GM18907 (cell line): ENCODE measurements around the gene SKI.
"Not testable (repeated sequence)": the region's sequence is repeated elsewhere in the genome, so short reads cannot be mapped to it uniquely, and the experiment has no call there.

Experiments used
- ATAC-seq: cut with Tn5 transposase; IDR thresholded peaks from one replicate; pipeline ENCODE4 v1.9.1; 2021; ENCODE audit warnings: mild to moderate bottlenecking, moderate library complexity; ENCODE audit not compliant: unreplicated experiment

The SKI gene

GRCh38 chr1:2257245-2257627, 29.1 kb downstream of the SKI start:
- no peak for ATAC-seq

GRCh38 chr1:2258122-2258681, 30.1 kb downstream of the SKI start:
- ATAC-seq = no peak

- ATAC-seq = no peak
These were observed 30.9 kb downstream of the SKI start for GRCh38 chr1:2258996-2259395.

DNA sequence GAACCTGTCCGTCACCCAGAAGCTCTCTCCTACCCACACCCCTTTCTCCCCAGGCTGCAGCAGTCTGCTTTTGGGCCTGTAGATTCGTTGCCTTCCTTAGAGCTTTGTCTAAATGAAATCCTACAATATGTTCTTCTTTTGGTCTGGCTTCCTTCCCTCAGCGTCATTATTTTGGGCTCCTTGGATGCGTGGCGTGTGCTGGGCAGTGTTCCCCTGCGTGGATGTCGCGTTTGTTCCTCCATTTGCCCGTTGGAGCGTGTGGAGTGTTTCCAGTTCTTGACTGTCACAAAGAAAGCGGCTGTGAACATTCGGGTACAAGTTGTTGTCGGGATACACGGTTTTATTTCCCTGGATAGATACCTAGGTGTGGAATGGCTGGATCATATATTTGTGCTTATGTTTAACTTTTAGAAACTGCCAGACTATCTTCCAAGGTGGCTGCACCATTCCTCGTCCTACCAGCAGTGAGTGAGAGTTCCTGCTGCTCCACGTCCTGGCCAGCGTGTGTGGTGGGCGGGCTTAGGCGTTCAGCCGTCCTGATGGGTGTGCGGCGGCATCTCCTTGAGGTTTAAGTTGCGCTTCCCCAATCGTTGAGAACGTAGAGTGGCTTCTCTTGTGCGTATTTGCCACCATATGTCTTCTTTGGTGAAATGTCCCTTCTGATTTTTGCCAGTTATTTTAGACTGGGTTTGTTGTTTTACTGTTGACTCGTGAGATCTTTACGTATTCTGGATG, 31.7 kb downstream of the SKI start:
- ATAC-seq = no peak

GRCh38 chr1:2260470-2260869, 32.4 kb downstream of the SKI start:
- not testable (repeated sequence) for ATAC-seq

DNA sequence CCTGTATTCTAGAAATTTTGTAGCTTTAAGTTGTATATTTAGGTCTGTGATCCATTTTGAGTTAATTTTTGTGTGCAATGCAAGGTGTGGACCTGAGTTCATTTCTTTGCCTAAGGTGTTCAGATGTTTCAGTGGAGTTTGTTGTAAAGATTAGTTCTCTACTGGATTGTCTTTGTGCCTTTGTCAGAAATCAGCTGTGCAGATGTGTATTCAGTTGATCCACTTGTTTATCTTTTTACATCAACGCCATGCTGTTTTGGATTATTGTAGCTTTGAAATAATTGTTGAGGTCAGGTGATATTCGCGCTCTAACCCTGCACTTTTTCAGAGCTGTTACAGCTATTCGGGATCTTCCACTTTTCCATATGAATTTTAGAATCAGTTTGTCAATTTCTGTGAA, 32.8 kb downstream of the SKI start:
- ATAC-seq = no peak

DNA sequence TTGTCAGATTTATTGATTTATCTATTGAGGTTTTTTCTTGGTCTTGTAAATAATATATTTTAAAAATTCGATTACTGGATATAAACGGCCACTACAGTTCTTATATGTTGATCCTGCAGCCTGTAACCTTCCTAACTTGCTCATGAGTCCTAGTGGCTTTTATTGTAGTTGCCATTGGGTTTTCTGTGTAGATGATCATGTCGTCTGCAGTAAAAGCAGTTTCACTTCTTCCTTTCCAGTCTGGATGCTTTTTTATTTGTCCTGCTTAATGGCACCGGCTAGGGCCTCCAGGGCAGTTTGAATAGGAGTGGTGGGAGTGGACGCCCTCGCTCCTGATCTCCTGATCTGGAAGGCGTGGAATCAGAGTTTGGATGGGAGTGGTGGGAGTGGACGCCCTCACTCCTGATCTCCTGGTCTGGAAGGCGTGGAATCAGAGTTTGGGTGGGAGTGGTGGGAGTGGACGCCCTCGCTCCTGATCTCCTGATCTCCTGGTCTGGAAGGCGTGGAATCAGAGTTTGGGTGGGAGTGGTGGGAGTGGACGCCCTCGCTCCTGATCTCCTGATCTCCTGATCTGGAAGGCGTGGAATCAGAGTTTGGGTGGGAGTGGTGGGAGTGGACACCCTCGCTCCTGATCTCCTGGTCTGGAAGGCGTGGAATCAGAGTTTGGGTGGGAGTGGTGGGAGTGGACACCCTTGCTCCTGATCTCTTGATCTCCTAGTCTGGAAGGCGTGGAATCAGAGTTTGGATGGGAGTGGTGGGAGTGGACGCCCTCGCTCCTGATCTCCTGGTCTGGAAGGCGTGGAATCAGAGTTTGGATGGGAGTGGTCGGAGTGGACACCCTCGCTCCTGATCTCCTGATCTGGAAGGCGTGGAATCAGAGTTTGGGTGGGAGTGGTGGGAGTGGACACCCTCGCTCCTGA, 33.6 kb downstream of the SKI start:
- ATAC-seq = not testable (repeated sequence)

GRCh38 chr1:2266301-2266975, 38.3 kb downstream of the SKI start:
- no peak for ATAC-seq

DNA sequence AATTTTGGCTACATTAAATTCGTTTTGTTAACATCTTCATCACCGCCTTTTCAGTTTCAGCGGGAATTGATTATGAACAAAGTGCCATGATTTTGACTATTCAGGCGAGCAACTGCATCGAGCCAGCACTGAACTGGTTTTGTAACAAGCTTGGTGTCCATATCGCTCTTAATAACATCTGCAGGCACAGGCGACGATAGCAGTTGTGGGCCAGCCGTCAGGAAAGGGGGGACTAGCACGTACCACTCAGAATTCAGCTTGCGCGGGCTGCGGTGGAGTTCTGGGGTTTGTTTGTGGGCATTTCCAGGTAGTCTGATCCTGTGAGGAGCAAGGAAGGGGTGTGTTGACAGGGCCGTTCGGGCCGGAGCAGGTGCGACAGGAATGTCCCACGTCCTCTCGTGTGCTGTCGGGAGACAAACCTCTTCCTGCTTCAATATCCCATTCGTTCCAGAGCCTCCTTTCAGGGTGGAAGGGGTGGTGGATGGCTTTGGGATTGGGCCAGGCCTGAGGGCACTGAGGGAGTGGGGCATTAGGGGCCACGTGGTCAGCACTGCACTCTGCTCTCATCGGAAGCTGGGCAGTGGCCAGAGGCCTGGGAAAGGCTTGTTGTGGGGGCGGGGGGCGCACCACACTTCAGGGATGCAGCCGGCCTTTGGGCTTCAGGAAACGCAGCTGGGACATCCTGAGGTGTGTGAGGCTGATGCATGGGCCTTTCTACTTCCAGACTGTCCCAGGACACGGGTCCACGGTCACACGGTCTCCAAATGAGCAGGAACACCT, 39.1 kb downstream of the SKI start:
- ATAC-seq = no peak

GRCh38 chr1:2267862-2268261, 39.7 kb downstream of the SKI start:
- ATAC-seq = no peak

DNA sequence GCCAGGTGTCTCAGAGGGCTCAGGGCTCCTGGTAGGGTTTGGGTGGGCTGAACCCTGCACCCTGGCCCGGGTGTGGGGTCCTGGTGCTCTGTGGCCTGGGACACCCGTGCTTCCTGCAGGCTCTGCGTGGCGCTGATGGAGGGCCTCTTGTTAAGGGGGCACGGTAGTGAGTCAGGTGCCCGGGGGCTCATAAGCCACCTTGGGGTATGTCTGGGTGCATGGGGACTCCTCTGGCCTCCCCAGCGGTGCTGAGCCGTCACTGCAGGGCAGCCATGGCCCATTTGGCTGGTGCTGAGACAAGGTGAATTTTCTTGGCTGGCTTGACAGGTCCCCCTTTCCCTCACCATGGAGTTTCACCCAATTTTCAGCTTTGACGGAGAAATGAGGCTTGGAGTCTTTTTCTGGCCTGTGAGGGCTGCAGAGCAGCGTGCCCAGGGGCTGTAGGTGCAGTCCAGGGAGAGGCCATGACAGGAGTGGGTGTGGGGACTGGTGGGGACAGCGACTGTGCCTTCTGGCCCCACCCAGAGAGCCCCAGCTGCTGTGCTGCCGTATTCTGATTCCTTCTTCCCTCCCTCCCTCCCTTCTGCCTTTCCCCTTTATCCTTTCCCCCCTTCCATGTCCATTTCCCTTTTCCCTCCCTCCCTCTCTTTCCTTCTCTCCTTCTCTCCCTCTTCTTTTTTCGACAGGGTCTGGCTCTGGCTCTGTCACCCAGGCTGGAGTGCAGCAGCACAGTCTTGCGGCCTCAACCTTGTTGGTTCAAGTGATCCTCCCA, 40.4 kb downstream of the SKI start:
- no peak for ATAC-seq

DNA sequence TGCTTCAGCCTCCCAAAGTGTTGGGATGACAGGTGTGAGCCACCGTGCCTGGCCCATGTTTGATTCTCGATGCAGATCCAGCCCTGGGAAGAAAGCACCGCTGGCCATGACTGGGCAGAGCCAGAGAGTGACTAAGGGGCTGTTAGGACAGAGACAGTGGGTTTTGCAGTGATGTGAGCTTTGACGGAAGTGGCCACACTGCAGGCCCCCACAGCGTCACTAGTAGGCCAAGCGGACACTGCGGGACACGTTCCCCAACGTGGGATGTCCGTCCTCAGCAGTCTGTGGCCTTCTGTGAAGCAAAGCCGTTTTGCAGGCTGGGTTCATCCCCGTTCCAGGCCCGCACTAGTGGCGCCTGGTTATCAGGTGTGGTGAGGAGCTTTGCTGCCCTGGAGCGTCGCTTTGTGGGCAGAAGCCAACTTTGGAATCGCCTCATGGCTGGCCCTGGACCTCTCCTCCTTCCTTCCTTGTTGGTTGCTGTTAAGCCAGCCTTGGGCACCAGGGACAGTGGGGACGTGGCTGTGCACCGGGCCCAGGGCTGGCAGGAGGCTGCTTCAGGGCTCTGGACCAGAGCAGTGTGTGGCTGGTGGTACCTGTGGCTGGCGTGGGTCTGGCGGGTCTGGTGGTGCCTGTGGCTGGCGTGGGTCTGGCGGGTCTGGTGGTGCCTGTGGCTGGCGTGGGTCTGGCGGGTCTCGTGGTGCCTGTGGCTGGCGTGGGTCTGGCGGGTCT, 41.2 kb downstream of the SKI start:
- ATAC-seq = no peak

DNA sequence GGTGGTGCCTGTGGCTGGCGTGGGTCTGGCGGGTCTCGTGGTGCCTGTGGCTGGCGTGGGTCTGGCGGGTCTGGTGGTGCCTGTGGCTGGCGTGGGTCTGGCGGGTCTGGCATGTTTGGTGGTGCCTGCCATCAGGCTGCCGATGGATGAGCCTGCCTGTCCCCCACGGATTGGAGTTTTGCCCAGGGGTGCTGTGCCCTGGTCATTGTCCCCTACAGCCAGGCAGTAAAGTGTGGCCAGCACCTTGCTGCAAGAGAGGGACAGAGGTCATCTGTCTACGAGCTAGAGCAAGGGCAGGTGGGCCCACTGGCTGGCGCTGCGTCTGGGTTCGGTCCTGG, 41.8 kb downstream of the SKI start:
- ATAC-seq = no peak

DNA sequence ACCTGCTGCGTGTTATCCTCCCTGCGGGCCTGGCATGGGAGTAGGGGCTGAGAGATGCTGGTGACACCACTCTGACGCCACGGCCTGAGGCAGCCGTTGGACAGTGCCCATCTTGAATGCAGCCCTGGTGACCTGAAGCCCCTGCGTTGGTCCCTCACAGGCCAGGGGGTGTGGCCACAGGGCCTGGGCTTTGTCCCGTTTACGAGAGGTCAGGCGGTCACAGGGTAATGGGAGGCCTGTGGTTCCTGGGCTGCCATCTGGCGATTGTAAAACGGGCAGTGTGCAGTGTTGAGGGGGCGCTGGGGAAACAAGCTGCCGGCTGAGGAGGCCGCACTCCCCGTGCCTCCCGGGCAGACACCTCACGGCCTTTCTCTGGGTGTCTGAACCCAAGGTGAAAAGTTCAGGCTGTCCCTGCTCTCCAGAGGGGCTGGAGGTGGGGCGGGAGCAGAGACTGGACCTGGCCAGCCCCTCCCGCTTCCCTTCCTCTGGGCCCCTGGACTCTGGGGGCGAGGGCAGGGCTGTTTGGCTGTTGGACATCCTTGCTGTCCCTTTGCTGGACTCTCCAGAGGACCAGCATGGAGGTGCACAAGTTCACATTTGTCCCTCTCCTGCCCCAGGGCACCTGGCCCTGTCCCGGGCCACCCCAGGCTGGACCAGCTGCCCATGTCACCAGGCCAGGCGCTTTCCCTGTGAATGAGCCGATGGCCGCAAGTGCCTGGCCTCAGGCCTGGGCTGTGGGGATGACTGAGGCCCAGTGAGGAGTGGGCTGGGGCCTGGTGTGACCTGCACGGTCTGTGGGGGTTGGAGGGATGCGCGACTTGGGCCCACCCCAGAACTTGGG, 42.4 kb downstream of the SKI start:
- no peak for ATAC-seq

- ATAC-seq = no peak
These were observed 43.1 kb downstream of the SKI start for GRCh38 chr1:2271211-2271721.

DNA sequence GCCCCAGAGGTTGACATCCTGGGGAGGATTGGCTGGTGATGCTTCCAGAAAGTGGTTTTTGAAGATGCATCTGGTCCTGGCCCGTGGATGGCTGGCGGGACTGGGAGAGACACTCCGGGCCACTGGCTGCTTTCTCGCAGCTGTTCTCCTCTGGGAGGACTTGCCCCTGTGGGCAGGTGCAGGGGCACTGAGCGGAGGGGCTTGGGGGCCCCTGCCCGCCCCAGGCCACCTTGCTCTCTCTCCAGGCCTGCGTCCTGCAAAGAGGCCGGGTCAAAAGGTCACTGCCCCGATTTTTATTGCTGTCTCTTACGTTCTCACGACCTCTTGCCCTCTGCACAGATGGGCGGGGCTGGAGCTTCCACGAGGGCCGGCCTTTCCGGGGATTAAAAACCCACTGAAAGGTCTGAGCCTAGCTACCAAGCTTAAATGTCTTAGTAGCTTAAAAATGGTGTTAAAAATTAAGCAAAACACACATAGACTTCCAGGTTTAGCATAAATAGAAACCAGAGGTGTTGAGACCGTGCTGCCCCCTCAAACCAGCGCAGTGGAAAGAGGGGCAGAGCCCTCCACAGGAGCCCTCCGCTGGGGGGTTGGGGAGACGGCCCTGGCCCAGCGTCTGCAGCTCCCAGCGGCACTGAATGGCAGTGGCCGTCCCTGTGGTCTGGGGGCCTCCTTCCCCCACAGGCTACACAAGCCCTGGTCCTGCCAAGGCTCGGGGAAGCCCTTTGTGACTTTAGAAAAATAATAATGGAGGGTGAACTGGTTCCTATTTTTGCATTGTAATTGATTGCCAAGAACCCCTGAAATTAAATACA, 43.9 kb downstream of the SKI start:
- no peak for ATAC-seq

- ATAC-seq = no peak
These were observed 44.7 kb downstream of the SKI start for GRCh38 chr1:2272686-2273400.
